Mucosa of stomach (tissue), 1 donor: Measurements from ENCODE around the gene VTI1B.
A peak's percentile ranks its signal among the peaks of the same experiment; 100 is the strongest.
"Not testable (repeated sequence)": the region's sequence is repeated elsewhere in the genome, so short reads cannot be mapped to it uniquely, and the experiment has no call there.

Experiments
- H3K27me3 ChIP-seq: one replicate; pipeline ENCODE4 v1.7.0; 2013; ENCODE audit warnings: mild to moderate bottlenecking, low read length; ENCODE audit not compliant: control insufficient read depth, insufficient read depth
- H3K36me3 ChIP-seq: one replicate; pipeline ENCODE4 v1.7.0; 2013; ENCODE audit warnings: low read length; ENCODE audit not compliant: control insufficient read depth, insufficient read depth
- H3K4me1 ChIP-seq: one replicate; pipeline ENCODE4 v1.7.0; 2013; ENCODE audit warnings: mild to moderate bottlenecking, low read length; ENCODE audit not compliant: control insufficient read depth, insufficient read depth
- H3K4me3 ChIP-seq: one replicate; pipeline ENCODE4 v1.7.0; 2013; ENCODE audit warnings: low read length
- H3K9ac ChIP-seq: one replicate; pipeline ENCODE4 v1.7.0; 2013; ENCODE audit warnings: mild to moderate bottlenecking, low read length, moderate library complexity
- H3K9me3 ChIP-seq: one replicate; pipeline ENCODE4 v1.7.0; 2013; ENCODE audit warnings: mild to moderate bottlenecking, low read length, moderate library complexity; ENCODE audit not compliant: control insufficient read depth
- donor health status: Pancreatic carcinoma.

Gene VTI1B, protein sequence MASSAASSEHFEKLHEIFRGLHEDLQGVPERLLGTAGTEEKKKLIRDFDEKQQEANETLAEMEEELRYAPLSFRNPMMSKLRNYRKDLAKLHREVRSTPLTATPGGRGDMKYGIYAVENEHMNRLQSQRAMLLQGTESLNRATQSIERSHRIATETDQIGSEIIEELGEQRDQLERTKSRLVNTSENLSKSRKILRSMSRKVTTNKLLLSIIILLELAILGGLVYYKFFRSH

DNA sequence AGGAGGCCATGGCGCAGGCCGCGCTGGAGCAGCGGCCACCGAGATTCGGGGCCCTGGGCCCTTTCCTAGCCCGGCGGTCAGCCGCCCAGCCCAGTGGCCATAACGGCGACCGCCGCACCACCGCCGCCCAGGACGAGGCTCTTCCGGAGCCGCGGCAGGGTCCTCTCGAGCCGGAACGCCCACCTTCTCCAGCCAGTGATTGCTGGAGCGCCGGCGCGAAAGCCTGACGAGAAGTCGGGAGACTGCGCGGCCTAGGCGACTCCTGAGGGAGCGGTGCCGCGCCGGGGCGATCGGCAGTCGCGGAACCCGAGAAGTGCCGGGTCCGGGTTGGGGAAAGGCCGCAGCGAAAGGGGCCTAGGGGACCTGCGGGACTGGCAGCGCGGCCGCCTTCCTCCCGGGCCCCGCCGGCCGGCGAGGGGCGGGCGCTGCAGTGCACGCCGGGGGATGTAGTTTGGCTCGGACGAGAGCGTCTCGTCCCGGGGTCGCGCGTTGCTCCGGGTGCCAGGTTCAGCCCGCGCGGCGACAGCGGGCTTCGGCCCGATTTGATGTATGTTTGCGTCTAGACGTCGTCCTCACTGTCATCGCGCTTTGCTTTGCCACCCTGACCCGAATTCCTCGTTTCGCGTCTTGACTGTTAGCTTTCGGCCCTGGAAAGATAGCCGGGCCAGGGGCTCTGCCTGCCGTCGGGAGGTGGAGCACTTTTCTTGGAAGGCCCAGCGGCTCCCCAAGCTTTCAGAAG is at the start of gene VTI1B:
Gene VTI1B (minus strand): TSS at position 153 of the 739 bp plus-strand sequence. CDS start 143 bp downstream, at position 10.
- Histone ChIP-seq H3K36me3 (peaks cover 10% of the 10 kb centered on the region), H3K4me3 (peak within 1 kb of the TSS; percentile 88), H3K9ac (peak within 1 kb of the TSS; percentile 89), H3K9me3 (no peaks in the 10 kb centered on the region), H3K4me1 (peaks cover 10% of the 10 kb centered on the region), H3K27me3 (no peaks in the 10 kb centered on the region)

DNA sequence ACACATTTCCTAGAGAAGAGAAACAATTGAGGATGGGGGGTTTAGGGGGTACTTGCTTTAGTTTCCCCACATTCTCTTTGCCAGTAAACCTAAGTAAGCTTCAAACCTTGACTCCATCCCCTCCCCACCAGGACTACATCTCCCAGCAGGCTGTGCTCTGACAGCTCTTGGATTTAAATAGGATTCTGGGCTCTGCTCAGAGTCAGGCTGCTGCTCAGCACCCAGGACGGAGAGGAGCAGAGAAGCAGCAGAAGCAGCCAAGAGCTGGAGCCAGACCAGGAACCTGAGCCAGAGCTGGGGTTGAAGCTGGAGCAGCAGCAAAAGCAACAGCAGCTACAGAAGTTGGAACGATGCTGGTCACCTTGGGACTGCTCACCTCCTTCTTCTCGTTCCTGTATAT is 47.9 kb upstream of the VTI1B start:
- Histone ChIP-seq H3K4me1 (peaks cover 28% of the 10 kb centered on the region), H3K36me3 (no peaks in the 10 kb centered on the region), H3K4me3 (no peak overlapping the region), H3K9ac (peak overlapping the region; percentile 2), H3K27me3 (no peaks in the 10 kb centered on the region), H3K9me3 (no peaks in the 10 kb centered on the region)

DNA sequence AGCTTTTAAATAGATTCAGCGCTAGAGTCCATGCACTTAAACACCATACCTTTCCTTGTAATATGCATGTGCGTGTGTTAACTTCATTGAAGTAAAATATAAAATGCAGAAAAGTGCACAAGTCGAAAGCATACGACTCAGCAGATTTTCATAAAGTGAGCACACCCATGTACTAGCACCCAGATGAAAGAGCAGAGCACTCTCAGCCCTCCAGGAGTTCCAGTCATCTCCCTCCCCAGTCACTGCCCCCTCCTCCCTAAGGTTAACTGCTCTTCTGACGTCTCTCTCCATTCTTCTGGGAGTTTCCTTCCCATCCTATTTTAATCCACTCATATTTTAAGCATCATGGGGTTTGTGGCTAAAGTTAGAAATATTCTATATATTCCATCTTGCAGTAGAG is 47.4 kb upstream of the VTI1B start:
- H3K36me3 ChIP-seq: no peaks in the 10 kb centered on the region
- no peak overlapping the region for H3K9ac ChIP-seq
- H3K9me3 ChIP-seq: no peaks in the 10 kb centered on the region
- no peak overlapping the region for H3K4me3 ChIP-seq
- peaks cover 27% of the 10 kb centered on the region for H3K4me1 ChIP-seq
- no peaks in the 10 kb centered on the region for H3K27me3 ChIP-seq

DNA sequence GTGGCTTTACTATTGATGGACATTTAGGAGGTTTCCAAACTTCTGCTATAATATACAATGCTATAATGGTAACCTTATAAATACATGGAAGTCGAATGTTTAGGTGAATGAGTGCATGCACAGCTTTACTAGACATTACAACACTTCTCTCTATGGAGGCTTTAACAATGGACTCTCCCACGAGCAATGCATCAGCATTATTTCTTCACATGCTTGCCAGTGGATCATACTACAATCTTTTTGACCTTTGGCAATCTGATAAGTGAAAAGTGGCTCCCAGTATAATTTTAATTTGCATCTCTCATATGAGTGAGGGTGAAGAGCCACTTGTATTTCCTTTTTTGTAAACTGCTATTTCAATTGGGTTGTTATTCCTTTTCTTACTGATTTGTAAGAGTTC is 45.4 kb upstream of the VTI1B start:
- no peaks in the 10 kb centered on the region for H3K27me3 ChIP-seq
- H3K9ac ChIP-seq: no peak overlapping the region
- no peak overlapping the region for H3K4me3 ChIP-seq
- no peaks in the 10 kb centered on the region for H3K9me3 ChIP-seq
- peaks cover 20% of the 10 kb centered on the region for H3K4me1 ChIP-seq
- no peaks in the 10 kb centered on the region for H3K36me3 ChIP-seq

DNA sequence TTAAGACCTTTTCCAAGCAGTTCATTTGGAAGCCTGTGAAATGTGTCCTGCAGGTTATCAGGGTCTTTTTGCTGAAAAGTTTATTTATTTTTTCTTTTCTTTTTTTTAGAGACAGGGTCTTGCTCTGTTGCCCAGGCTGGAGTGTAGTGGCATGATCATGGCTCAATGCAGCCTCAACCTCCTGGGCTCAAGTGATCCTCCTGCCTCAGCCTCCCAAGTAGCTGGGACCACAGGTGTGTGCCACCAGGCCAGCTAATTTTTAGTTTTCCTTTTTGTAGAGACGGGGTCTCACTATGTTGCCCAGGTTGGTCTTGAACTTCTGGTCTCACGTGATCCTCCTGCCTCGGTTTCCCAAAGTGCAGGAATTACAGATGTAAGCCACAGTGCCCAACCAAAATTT is 45.0 kb upstream of the VTI1B start:
- H3K9me3 ChIP-seq, H3K9ac ChIP-seq, H3K36me3 ChIP-seq, H3K4me3 ChIP-seq, H3K27me3 ChIP-seq: not testable (repeated sequence)
- peaks cover 16% of the 10 kb centered on the region for H3K4me1 ChIP-seq

DNA sequence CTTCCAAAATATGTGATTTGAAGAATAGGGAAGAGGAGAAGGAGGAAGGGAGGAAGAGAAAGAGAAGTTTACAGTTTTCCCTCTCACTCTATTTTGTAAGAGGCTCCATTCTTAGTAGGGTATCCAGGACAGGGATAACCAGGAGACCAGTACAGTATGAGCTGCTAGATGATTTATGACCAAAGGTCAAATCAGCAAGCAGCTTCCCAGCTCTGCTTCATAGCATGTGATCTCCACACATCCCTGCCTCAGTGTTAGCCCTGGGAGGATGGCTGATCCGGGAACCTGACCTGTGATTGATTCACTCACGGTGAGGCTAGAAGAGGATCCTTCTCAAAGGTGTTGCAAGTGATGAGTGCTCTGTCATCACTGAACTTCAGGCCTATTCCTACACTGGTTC is 43.8 kb upstream of the VTI1B start:
- Histone ChIP-seq H3K4me1 (peaks cover 8% of the 10 kb centered on the region), H3K27me3 (no peaks in the 10 kb centered on the region), H3K4me3 (no peak overlapping the region), H3K9ac (no peak overlapping the region), H3K9me3 (no peaks in the 10 kb centered on the region), H3K36me3 (no peaks in the 10 kb centered on the region)

DNA sequence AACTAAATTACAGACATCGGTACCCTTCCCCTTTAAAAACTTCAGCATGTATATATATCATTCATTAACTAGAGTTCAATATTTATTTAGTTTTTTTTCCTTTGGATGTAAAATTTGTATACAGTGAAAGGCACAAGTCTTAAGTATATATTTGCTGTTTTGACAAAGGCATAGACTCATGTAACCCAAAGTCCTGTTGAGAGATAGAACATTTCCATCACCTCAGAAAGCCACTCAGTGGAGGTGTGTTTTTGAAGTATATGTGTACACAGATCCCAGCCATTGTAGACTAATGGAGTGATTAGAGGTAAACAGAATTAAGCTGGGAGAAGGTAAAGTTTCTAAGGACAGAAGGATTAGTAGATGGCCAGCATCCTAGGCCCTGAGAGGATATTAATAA is 42.6 kb upstream of the VTI1B start:
- H3K4me1 ChIP-seq: peaks cover 7% of the 10 kb centered on the region
- H3K27me3 ChIP-seq: no peaks in the 10 kb centered on the region
- H3K9me3 ChIP-seq: no peaks in the 10 kb centered on the region
- no peak overlapping the region for H3K4me3 ChIP-seq
- no peak overlapping the region for H3K9ac ChIP-seq
- H3K36me3 ChIP-seq: no peaks in the 10 kb centered on the region

DNA sequence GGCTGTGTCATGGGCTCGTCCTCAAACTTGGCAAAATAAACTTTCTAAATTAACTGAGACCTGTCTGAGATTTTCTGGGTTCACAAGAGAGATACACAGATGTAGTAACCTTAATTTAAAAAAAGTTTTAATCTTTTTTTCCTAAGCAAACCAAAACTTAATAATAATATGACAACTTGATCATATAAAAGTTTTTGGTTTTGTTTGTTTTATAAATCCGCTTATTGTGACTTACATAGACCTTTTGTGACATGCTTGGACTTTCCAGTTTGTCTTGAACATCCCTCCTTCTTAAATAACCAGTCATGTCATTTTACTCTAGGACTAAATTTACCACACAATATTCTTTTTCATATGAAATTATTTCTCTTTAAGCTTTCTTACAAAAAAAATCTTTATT is 35.8 kb upstream of the VTI1B start:
- Histone ChIP-seq H3K9ac (no peak overlapping the region), H3K36me3 (no peaks in the 10 kb centered on the region), H3K27me3 (no peaks in the 10 kb centered on the region), H3K4me3 (no peak overlapping the region), H3K9me3 (no peaks in the 10 kb centered on the region), H3K4me1 (peaks cover under 1% of the 10 kb centered on the region)

DNA sequence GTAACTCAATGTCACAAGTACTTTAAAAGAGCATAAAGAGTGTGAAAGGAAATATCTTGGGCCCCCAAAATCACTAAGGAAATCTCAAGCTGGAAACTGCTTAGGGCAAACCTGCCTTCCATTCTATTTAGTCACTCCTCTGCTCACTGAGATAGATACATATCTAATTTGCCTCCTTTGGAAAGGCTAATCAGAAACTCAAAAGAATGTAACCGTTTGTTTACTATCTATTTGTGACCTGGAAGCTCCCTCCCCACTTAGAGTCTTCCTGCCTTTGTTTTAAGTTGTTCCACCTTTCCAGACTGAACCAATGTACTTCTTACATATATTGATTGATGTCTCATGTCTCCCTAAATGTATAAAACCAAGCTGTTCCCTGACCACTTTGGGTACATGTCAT is 35.4 kb upstream of the VTI1B start:
- not testable (repeated sequence) for H3K4me3 ChIP-seq, H3K9me3 ChIP-seq, H3K9ac ChIP-seq

DNA sequence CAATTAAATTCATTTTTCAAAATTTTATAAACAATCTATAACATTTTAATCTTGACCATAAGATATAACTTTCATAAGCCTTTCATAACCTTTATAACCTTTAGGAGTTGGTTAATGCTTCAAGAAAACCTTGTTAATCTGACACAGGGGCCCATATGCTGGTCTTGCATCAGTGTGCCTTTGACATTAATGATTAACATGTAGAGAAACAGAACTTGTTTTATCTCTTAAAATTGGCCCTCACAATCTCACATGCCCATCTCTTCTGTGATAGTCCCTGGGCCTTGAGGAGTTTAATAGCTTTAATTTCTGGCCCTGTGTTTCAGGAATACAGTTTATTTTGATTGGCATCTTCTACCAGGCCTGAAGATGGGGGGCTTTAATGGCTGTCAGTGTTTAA is 34.9 kb upstream of the VTI1B start:
- H3K9ac ChIP-seq, H3K9me3 ChIP-seq, H3K4me3 ChIP-seq, H3K36me3 ChIP-seq, H3K27me3 ChIP-seq, H3K4me1 ChIP-seq: not testable (repeated sequence)

More for the DNA sequence above, 35.4 kb upstream of the VTI1B start:
- H3K4me1 ChIP-seq, H3K27me3 ChIP-seq, H3K36me3 ChIP-seq: not testable (repeated sequence)

DNA sequence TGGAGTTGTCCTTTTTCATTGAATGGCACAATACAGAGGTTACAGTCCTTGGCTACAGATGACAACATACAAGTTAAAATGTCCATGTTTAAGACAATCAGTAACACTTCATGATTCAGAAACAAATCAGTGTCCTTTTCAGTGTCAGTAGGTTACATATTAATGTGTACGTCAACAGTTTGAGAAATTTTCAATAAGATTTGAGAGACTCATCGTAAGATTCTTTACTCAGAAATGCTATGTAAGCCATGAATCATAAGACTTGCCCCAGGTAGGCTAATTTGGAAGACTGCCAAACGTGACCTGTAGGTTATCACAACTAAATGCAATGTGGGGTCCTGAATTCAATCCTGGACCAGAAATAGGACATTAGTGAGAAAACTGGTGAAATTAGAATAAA is 30.8 kb upstream of the VTI1B start:
- peak overlapping the region; percentile 7 for H3K9ac ChIP-seq
- H3K27me3 ChIP-seq: no peaks in the 10 kb centered on the region
- H3K4me1 ChIP-seq: peaks cover 11% of the 10 kb centered on the region
- no peaks in the 10 kb centered on the region for H3K9me3 ChIP-seq
- H3K36me3 ChIP-seq: no peaks in the 10 kb centered on the region
- H3K4me3 ChIP-seq: no peak overlapping the region

DNA sequence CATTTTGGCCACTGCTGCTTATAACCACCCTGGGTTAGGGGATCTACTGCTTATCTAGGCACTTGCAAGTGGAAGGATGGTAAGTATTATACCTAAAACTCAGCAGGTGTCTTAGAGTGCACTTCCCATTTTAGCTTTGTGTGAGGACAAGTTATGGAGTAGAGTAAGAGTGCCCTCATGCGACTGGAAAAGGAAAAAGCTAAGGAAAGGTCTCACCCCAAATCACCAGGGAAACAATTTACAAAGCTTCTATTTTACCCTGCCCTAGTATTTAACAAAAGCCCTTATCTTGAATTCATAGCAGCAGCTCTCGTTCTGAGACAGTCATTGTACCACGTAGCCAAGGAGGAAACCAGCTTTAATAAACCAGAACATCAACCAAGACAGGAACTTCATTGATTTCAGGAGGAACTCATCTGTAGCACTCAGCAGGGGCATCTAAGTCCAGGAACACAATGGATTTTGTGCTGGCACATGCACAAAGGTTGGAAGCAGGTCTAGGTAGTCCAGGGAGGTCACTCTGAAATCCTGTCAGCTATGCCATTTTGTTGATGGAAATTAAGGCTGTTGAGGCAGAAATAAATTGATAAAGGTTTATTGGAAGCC is 30.2 kb upstream of the VTI1B start:
- Histone ChIP-seq H3K27me3 (no peaks in the 10 kb centered on the region), H3K4me3 (no peak overlapping the region), H3K9me3 (no peaks in the 10 kb centered on the region), H3K4me1 (peaks cover 11% of the 10 kb centered on the region), H3K9ac (peak overlapping the region; percentile 7), H3K36me3 (no peaks in the 10 kb centered on the region)
